ENCODE results near the gene HBG1. TPM values are rescaled to one million over a fixed set of nuclear protein-coding genes. Genes with fewer than 3 reads are reported as not detected.

The HBG1 gene
- total RNA-seq, 1 experiment from 2014 or later: 2.3 TPM

- no peak for ATAC-seq
- in situ Hi-C loops (cut with HindIII; ENCODE audit: low pct_unique_long_range_greater_than_20kb, low sequenced_read_pairs): no loop called here
- BruUV-seq (replicated peaks): no TSS peak
- CTCF ChIA-PET: no interaction called here
- no peaks in the 10 kb centered on the region for H3K4me1 ChIP-seq (ENCODE audit: control insufficient read depth, insufficient read depth, low read length)
- no peaks in the 10 kb centered on the region for H3K9me3 ChIP-seq (ENCODE audit: control insufficient read depth, insufficient read depth, low read depth, low read length)
- no peak overlapping the region for H3K27ac ChIP-seq (ENCODE audit: low read length)
- H3K36me3 ChIP-seq (ENCODE audit: control insufficient read depth, insufficient read depth, low read length): no peaks in the 10 kb centered on the region
- H3K27me3 ChIP-seq (ENCODE audit: control insufficient read depth, insufficient read depth, low read length): no peaks in the 10 kb centered on the region
- TF ChIP-seq TCF7L2 (IDR thresholded peaks at IDR 0.05; ENCODE audit: low read depth, low read length) (no peak), REST (IDR thresholded peaks at IDR 0.05; ENCODE audit: insufficient read depth in 1 of 2, low read depth in 2 of 2, low read length in 1 of 2) (no peak), CTCF (IDR thresholded peaks at IDR 0.05) (no peak), POLR2AphosphoS5 (IDR thresholded peaks at IDR 0.05; ENCODE audit: low read depth, low read length) (no peak), SIN3A (IDR thresholded peaks at IDR 0.05; ENCODE audit: borderline replicate concordance, insufficient read depth, low read depth, low read length) (no peak)
- H3K4me3 ChIP-seq (ENCODE audit: low read depth in 2 of 2, low read length in 2 of 2): no peak overlapping the region
- intact Hi-C loops (cut with micrococcal nuclease; ENCODE audit: unreplicated experiment): no loop called here
- POLR2A ChIA-PET: no interaction called here
- no peak for DNase-seq (ENCODE audit: low read depth, low spot score)
Observed at GRCh38 chr11:5229356-5229755, 20.3 kb downstream of the HBG1 start.

- ChIA-PET CTCF (no interaction called here), POLR2A (no interaction called here)
- DNase-seq (ENCODE audit: low read depth, low spot score) (no peak), ATAC-seq (no peak)
- Histone ChIP-seq H3K27me3 (ENCODE audit: control insufficient read depth, insufficient read depth, low read length) (no peaks in the 10 kb centered on the region), H3K27ac (ENCODE audit: low read length) (no peak overlapping the region), H3K36me3 (ENCODE audit: control insufficient read depth, insufficient read depth, low read length) (no peaks in the 10 kb centered on the region), H3K9me3 (ENCODE audit: control insufficient read depth, insufficient read depth, low read depth, low read length) (no peaks in the 10 kb centered on the region), H3K4me3 (ENCODE audit: low read depth in 2 of 2, low read length in 2 of 2) (no peak overlapping the region), H3K4me1 (ENCODE audit: control insufficient read depth, insufficient read depth, low read length) (no peaks in the 10 kb centered on the region)
- BruUV-seq (replicated peaks): no TSS peak
- TF ChIP-seq SIN3A (IDR thresholded peaks at IDR 0.05; ENCODE audit: borderline replicate concordance, insufficient read depth, low read depth, low read length) (no peak), REST (IDR thresholded peaks at IDR 0.05; ENCODE audit: insufficient read depth in 1 of 2, low read depth in 2 of 2, low read length in 1 of 2) (no peak), POLR2AphosphoS5 (IDR thresholded peaks at IDR 0.05; ENCODE audit: low read depth, low read length) (no peak), CTCF (IDR thresholded peaks at IDR 0.05) (no peak)
- intact Hi-C loops (cut with micrococcal nuclease; ENCODE audit: unreplicated experiment): no loop called here
- in situ Hi-C loops (cut with HindIII; ENCODE audit: low pct_unique_long_range_greater_than_20kb, low sequenced_read_pairs): no loop called here
Observed at GRCh38 chr11:5228124-5228523, 21.5 kb downstream of the HBG1 start.
